ENCODE results near the gene SULT4A1. TPM values are rescaled to one million over a fixed set of nuclear protein-coding genes. Genes with fewer than 3 reads are reported as not detected.

Gene SULT4A1
- total RNA-seq, 1 experiment from 2014 or later: 15.0 TPM

DNA sequence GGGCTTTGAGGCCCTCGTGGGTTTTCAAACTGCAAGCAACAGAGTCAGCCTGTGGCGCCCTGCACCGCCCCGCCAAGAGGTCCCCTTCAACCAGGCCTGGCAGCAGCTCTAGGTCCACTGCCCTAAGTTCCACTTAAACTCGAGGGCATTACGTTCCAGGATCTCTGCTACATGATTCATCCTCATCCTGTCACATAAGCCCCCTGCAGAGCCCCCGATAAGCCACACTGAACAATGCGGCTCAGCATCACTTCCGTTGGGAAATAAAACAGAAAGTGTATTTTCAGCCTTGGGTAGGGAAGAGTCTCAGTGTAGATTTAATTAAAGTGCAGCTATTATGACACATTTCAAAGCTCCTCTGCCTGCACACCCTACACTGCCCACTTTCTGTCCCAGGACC, 24.6 kb downstream of the SULT4A1 start:
- Mint-ChIP-seq H3K4me3 (no peak overlapping the region), H3K36me3 (ENCODE audit: insufficient read depth in 1 of 3, low read depth in 3 of 3) (peaks cover 9 to 35% (median 33%) of the 10 kb centered on the region in 3 experiments; a peak in 6 of 7 replicates), H3K9me3 (no peaks in the 10 kb centered on the region), H3K27me3 (ENCODE audit: low read depth) (no peaks in the 10 kb centered on the region), H3K4me1 (no peaks in the 10 kb centered on the region; a peak in 1 of 4 replicates), H3K27ac (no peak overlapping the region)
- Histone ChIP-seq H2BK20ac (ENCODE audit: low read depth, low read length, poor library complexity, severe bottlenecking) (no peak overlapping the region), H2BK5ac (ENCODE audit: insufficient read length, low read length) (no peak overlapping the region), H3T11ph (ENCODE audit: low read length) (no peak overlapping the region), H2AFZ (ENCODE audit: low read length) (no peak overlapping the region), H3K4ac (ENCODE audit: low read depth, low read length) (no peak overlapping the region), H3K27ac (ENCODE audit: insufficient read length, low read depth, low read length) (no peak overlapping the region), H3K79me2 (ENCODE audit: insufficient read depth, low read length) (peaks cover 2% of the 10 kb centered on the region; the same call in 1 of the 2 replicates), H4K91ac (ENCODE audit: insufficient read length, low read depth, low read length) (no peak overlapping the region), H3K23me2 (ENCODE audit: insufficient read length, low read depth, low read length, poor library complexity, severe bottlenecking) (no peaks in the 10 kb centered on the region), H4K5ac (ENCODE audit: insufficient read length, low read depth, low read length) (no peak overlapping the region), H3K14ac (ENCODE audit: insufficient read depth, low read length) (no peak overlapping the region), H2BK15ac (ENCODE audit: low read depth, low read length) (no peak overlapping the region), H3K9me3 (ENCODE audit: control insufficient read depth, low read depth, low read length) (no peaks in the 10 kb centered on the region), H2BK12ac (ENCODE audit: insufficient read length, low read depth, low read length) (no peak overlapping the region), H3K18ac (ENCODE audit: insufficient read length, low read depth, low read length) (no peak overlapping the region), H2AK5ac (ENCODE audit: insufficient read length, low read length) (no peak overlapping the region), H4K8ac (replicated peaks; ENCODE audit: insufficient read length, low read depth, low read length) (no peak overlapping the region), H3K4me1 (ENCODE audit: insufficient read depth, low read length) (no peaks in the 10 kb centered on the region), H3K79me1 (ENCODE audit: insufficient read depth, low read depth, low read length, poor library complexity, severe bottlenecking) (no peaks in the 10 kb centered on the region), H3K9ac (ENCODE audit: extremely low read depth, insufficient read length, low read length) (no peak overlapping the region), H3K56ac (ENCODE audit: insufficient read length, low read depth, low read length) (no peak overlapping the region), H3K4me2 (ENCODE audit: insufficient read depth, insufficient read length, low read length) (no peak overlapping the region), H3K27me3 (ENCODE audit: insufficient read depth, low read length) (no peaks in the 10 kb centered on the region), H2BK120ac (ENCODE audit: low read depth, low read length, poor library complexity, severe bottlenecking) (no peak overlapping the region), H4K20me1 (ENCODE audit: control insufficient read depth, insufficient read depth, insufficient read length) (no peaks in the 10 kb centered on the region), H3K23ac (ENCODE audit: insufficient read length, low read depth, low read length) (no peak overlapping the region)
- no peak for DNase-seq
- no CpG with 5 or more reads among the region's 9 CpGs for WGBS (ENCODE audit: extremely low coverage, insufficient read length, low lambda C conversion rate)
- TF ChIP-seq, protein P1, sequence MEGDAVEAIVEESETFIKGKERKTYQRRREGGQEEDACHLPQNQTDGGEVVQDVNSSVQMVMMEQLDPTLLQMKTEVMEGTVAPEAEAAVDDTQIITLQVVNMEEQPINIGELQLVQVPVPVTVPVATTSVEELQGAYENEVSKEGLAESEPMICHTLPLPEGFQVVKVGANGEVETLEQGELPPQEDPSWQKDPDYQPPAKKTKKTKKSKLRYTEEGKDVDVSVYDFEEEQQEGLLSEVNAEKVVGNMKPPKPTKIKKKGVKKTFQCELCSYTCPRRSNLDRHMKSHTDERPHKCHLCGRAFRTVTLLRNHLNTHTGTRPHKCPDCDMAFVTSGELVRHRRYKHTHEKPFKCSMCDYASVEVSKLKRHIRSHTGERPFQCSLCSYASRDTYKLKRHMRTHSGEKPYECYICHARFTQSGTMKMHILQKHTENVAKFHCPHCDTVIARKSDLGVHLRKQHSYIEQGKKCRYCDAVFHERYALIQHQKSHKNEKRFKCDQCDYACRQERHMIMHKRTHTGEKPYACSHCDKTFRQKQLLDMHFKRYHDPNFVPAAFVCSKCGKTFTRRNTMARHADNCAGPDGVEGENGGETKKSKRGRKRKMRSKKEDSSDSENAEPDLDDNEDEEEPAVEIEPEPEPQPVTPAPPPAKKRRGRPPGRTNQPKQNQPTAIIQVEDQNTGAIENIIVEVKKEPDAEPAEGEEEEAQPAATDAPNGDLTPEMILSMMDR (conservative IDR thresholded peaks at IDR 0.05): no peak

All from H9 (cell line).